ENCODE measurements around the gene IGSF23. TPM values are rescaled to one million over a fixed set of nuclear protein-coding genes. Genes with fewer than 3 reads are reported as not detected.
"Not testable (repeated sequence)": the region's sequence is repeated elsewhere in the genome, so short reads cannot be mapped to it uniquely, and the experiment has no call there.

The IGSF23 gene
- total RNA-seq, 2 donors from 2014 or later, result not detected

DNA sequence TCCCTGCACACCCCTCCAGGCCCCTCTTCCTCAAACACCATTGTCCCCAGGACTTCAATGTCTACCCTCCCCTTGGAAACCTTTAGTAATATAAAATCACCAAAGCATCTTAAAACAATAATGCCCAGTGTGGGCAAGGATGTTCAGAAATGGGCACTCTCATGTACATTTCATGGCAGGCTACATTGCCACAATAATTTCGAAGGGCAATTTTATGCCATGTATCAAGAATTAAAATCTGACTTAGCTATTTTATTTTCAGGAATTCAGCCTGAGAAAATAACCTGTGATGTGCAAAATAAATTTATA, 35.8 kb upstream of the IGSF23 start:
- Mint-ChIP-seq H3K36me3 (ENCODE audit: insufficient read depth in 2 of 2) (no peaks in the 10 kb centered on the region), H3K4me3 (no peak overlapping the region), H3K9me3 (no peaks in the 10 kb centered on the region), H3K4me1 (ENCODE audit: low read depth) (no peaks in the 10 kb centered on the region), H3K27ac (no peak overlapping the region), H3K27me3 (ENCODE audit: low read depth) (peaks cover 5% of the 10 kb centered on the region)
- DNase-seq (no peak), ATAC-seq (replicated peaks in 1 of 2) (no peak)

DNA sequence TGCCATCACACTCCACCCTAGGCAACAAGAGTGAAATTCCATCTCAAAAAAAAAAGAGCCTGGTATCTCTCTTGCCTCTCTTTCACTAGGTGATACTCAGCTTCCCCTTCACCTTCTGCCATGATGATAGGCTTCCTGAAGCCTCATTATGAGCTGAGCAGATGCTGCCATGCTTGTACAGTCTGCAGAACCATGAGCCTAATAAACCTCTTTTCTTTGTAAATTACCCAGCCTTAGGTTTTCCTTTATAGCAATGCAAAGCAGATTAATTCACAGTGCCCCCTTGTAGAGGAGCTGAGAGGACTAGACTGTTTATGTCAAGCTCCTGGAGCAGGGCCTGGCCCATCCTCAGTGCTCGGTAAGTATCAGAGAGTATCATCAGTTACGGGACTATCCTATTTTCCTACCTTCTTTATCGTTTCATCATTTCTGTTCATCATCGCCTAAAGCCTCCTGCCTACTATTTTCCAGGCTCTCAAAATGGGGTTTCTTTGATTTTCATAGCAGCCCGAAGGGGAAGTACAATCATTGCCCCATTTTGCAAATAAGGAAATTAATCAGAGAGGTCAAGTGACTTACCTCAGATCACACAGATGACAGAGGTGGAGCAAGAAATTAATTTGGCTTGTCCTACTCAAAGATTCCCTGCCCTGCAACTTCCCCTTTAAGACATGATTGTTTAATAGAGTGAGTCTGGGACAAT, 33.5 kb upstream of the IGSF23 start:
- ATAC-seq (replicated peaks in 1 of 2), result no peak
- no peaks in the 10 kb centered on the region for H3K4me1 Mint-ChIP-seq (ENCODE audit: low read depth)
- H3K9me3 Mint-ChIP-seq, result peaks cover 0 to 2% of the 10 kb centered on the region in 2 donors
- no peak for DNase-seq
- H3K27me3 Mint-ChIP-seq (ENCODE audit: low read depth), result peaks cover 21% of the 10 kb centered on the region
- no peak overlapping the region for H3K27ac Mint-ChIP-seq
- no peak overlapping the region for H3K4me3 Mint-ChIP-seq
- H3K36me3 Mint-ChIP-seq (ENCODE audit: insufficient read depth in 2 of 2), result no peaks in the 10 kb centered on the region

DNA sequence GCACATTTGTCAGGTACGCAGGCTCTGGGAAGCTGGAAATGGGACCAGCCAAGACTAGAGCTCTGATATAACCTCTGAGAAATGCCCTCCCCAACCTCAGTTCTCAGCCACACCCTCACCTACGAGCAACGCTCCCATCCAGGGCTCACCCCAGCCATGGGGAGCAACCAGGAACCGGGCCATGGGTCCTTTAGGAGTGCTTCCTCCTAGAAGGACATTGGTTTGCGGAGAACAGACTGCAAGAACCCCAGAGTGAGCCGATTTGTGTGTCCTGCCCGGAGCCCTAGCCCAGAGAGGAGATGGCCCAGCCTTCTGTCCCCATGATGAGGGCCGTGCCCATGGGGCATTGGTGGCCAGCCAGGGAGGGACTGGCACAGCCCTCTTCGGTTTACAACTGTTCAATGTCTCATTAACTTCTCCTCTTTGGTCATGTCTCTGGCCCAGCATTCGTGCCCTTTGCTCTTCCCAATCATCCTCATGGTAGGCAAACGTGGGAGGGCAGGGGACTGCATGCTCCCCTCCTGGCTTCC, 32.9 kb upstream of the IGSF23 start:
- Mint-ChIP-seq H3K4me3 (no peak overlapping the region), H3K9me3 (peaks cover 0 to 5% of the 10 kb centered on the region in 2 donors), H3K27ac (no peak overlapping the region), H3K36me3 (ENCODE audit: insufficient read depth in 2 of 2) (peaks cover 0 to 2% of the 10 kb centered on the region in 2 donors), H3K27me3 (ENCODE audit: low read depth) (peaks cover 21% of the 10 kb centered on the region), H3K4me1 (ENCODE audit: low read depth) (no peaks in the 10 kb centered on the region)
- no peak for ATAC-seq (replicated peaks in 1 of 2)
- no peak for DNase-seq

DNA sequence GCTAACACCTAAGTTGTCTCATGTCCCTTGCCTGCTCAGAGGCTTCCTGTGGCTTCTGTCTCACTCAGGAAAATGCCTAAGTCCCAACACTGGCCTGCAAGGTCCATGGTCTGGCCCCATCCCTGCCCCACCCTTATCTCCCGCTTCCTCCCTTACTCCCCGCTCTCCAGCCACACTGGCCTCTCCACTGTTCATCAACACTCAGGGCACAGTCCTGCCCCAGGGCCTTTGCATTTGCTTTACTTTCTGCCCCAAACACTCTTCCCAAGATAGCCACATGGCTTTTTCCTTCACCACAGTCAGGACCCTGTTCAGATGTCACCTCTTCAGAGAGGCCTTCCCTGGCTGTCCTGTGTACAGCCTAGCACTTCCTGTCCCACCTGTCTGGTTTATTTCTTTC, 32.1 kb upstream of the IGSF23 start:
- Mint-ChIP-seq H3K36me3 (ENCODE audit: insufficient read depth in 2 of 2) (peaks cover 0 to 2% of the 10 kb centered on the region in 2 donors), H3K4me3 (no peak overlapping the region), H3K27me3 (ENCODE audit: low read depth) (peaks cover 21% of the 10 kb centered on the region), H3K27ac (no peak overlapping the region), H3K9me3 (peaks cover 0 to 7% of the 10 kb centered on the region in 2 donors), H3K4me1 (ENCODE audit: low read depth) (peaks cover 7% of the 10 kb centered on the region)
- no peak for DNase-seq
- no peak for ATAC-seq (replicated peaks in 1 of 2)

DNA sequence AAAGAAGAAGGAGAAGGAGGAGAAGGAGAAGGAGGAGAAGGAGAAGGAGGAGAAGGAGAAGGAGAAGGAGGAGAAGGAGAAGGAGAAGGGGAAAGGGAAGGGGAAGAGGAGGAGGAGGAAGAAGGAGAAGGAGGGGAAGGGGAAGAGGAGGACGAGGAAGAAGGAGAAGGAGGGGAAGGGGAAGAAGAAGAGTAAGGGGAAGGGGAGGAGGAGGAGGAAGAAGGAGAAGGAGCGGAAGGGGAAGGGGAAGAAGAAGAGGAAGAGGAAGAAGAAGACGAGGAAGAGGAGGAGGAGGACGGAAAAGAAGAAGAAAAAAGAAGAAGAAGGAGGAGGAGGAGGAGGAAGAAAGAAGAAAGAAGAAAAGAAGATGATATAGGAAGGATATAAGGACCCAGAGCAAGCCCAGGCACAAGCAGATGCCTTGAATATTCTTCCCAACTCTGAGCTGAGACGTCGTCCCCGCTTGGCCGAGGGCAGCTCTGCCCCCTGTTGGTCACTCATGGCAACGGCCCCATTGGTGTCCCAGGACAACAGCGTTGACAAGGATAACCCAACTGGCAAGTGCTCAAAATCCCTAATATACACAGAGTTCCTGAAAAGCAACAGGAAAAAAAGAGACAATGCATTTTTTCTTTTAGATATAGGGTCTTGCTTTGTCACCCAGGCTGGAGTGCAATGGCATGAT, 30.6 kb upstream of the IGSF23 start:
- ATAC-seq (replicated peaks in 1 of 2), result no peak
- peak; percentile 45 to 52 for DNase-seq

DNA sequence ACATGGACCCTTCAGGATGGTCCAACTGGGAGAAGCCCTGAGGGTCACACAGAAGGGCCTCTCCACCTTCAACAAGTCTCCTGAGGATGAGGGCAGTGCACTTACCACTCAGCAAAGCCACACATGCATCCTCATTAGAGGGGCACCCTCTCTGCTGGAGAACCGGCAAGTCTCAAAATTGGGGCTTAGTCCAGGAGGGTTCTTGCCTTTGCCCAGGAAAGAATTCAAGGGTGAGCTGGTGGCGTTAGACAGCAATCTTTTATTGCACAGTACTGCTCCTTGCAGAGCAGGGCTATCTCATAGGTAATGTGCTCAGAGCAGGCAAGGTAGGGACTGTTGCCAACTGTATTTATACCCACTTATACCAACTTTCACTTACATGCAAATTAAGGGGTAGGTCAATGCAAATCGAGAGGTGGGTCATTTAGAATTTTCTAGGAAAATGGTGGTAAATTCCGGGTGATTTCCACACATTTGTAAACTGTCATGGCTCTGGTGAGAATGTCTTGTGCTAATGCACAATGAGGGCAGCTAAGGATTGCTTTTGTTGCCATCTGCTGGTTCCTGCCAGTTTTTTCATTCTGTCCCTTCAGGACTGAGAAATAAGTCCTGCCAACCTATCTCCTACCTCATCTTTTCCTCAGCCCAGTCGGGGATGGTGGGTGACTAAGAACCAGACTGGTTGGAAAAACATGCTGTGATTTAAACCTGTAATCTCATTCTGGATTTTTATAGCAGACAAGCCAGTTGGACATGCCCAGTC, 27.8 kb upstream of the IGSF23 start:
- DNase-seq (no peak), ATAC-seq (replicated peaks in 1 of 2) (no peak)
- H3K27me3 Mint-ChIP-seq (ENCODE audit: low read depth), result peaks cover 21% of the 10 kb centered on the region
- peaks cover 31% of the 10 kb centered on the region for H3K4me1 Mint-ChIP-seq (ENCODE audit: low read depth)
- no peak overlapping the region for H3K27ac Mint-ChIP-seq
- H3K36me3 Mint-ChIP-seq (ENCODE audit: insufficient read depth in 2 of 2), result peaks cover 10 to 17% of the 10 kb centered on the region in 2 donors
- no peak overlapping the region for H3K4me3 Mint-ChIP-seq
- peaks cover 7 to 14% of the 10 kb centered on the region in 2 donors for H3K9me3 Mint-ChIP-seq

More for the DNA sequence above, 30.6 kb upstream of the IGSF23 start:
- peaks cover 20% of the 10 kb centered on the region for H3K4me1 Mint-ChIP-seq (ENCODE audit: low read depth)
- peaks cover 5 to 12% of the 10 kb centered on the region in 2 donors for H3K36me3 Mint-ChIP-seq (ENCODE audit: insufficient read depth in 2 of 2)
- H3K27me3 Mint-ChIP-seq (ENCODE audit: low read depth), result peaks cover 21% of the 10 kb centered on the region
- H3K9me3 Mint-ChIP-seq, result peaks cover 3 to 14% of the 10 kb centered on the region in 2 donors
- H3K27ac Mint-ChIP-seq, result no peak overlapping the region
- no peak overlapping the region for H3K4me3 Mint-ChIP-seq

DNA sequence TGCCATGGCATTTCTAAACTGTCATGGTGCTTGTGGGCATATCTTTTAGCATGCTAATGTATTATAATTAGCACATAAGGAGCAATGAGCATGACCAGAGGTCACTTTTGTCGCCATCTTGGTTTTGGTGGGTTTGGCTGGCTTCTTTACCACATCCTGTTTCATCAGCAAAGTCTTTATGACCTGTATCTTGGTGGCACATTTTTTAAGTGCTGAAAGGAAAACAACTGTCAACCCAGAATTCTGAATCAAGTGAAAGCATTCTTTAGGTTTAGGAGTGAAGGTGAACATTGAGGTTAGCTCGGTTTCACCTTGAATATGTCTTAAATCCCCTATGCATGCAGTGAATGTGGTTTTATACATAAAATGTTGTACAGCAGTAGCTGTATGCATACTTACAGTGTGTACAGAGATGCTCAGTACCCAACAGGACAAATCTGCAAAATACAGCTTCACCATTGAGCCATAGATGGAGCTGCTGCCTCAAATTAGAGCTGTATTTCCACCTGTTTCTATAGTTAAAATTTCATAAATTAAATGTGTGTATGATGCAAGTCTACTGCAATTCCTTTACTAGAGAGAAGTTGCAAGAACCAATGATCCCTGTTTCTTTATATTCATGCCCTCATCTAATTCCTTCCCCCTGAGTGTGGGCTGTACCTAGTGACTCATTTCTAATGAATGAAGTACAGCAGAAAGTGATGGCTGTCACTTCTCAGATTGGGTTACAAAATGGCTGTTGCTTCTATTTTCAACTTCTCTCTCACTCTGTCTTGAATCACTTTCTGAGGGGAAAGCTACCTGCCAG, 25.2 kb upstream of the IGSF23 start:
- peak overlapping the region; percentile 78 for H3K27ac Mint-ChIP-seq
- DNase-seq, result peak; percentile 70 to 78
- peak overlapping the region; percentile 68 to 72 for H3K4me3 Mint-ChIP-seq
- peak; percentile 88 to 90 for ATAC-seq (replicated peaks in 1 of 2)
- H3K4me1 Mint-ChIP-seq (ENCODE audit: low read depth), result peaks cover 31% of the 10 kb centered on the region
- H3K36me3 Mint-ChIP-seq (ENCODE audit: insufficient read depth in 2 of 2), result peaks cover 10 to 17% of the 10 kb centered on the region in 2 donors
- peaks cover 11 to 15% of the 10 kb centered on the region in 2 donors for H3K9me3 Mint-ChIP-seq
- peaks cover 18% of the 10 kb centered on the region for H3K27me3 Mint-ChIP-seq (ENCODE audit: low read depth)

DNA sequence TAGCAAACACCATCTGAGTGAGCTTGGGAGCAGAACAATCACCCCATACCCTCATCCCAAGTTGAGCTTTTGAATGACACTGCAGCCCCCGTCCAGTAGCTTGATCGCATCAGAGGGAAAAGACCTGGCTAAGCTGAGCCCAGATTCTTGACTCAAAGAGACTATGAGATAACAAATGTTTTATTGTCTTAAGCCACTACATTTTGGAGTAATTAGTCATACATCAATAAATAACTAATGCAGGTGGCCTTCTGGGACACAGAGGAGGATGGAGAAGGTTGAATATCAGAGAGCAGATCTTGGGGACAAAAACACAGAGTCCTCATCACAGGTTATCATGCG, 24.6 kb upstream of the IGSF23 start:
- Mint-ChIP-seq H3K36me3 (ENCODE audit: insufficient read depth in 2 of 2) (peaks cover 10 to 17% of the 10 kb centered on the region in 2 donors), H3K27ac (peak overlapping the region; percentile 78), H3K9me3 (peaks cover 11 to 15% of the 10 kb centered on the region in 2 donors), H3K4me1 (ENCODE audit: low read depth) (peaks cover 33% of the 10 kb centered on the region), H3K27me3 (ENCODE audit: low read depth) (peaks cover 16% of the 10 kb centered on the region), H3K4me3 (peak overlapping the region; percentile 68 to 72)
- DNase-seq (no peak), ATAC-seq (replicated peaks in 1 of 2) (no peak)

DNA sequence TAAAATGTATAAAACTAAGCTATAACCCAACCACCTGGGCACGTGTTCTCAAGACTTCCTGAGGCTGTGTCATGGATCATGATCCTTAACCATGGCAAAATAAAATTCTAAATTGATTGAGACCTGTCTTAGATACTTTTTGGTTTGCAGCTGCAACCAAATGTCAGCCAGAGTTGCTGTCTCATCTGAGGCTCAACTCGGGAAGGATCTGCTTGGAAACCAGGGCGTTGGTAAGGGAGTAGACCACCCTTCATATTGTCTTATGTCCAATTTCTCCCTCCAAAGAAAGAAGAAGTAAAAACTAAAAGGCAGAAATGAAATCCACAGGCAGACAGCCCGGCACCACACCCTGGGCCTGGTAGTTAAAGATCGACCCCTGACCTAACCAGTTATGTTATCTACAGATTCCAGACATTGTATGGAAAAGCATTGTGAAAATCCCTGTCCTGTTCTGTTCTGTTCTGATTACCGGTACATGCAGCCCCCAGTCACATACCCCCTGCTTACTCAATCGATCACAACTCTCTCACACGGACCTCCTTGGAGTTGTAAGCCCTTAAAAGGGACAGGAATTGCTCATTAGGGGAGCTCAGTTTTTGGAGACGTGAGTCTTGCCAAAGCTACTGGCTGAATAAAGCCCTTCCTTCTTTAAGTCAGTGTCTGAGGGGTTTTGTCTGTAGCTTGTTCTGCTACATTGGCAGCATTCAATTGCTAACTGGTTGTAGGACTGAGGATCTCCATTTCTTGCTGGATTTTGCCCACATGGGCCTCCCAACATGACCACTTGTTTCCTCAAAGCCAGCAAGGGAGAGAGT, 22.9 kb upstream of the IGSF23 start:
- ATAC-seq (replicated peaks in 1 of 2) (no peak), DNase-seq (no peak)
- H3K36me3 Mint-ChIP-seq (ENCODE audit: insufficient read depth in 2 of 2), result peaks cover 10 to 15% of the 10 kb centered on the region in 2 donors
- no peak overlapping the region for H3K4me3 Mint-ChIP-seq
- no peak overlapping the region for H3K27ac Mint-ChIP-seq
- H3K4me1 Mint-ChIP-seq (ENCODE audit: low read depth), result peaks cover 35% of the 10 kb centered on the region
- H3K27me3 Mint-ChIP-seq (ENCODE audit: low read depth), result peaks cover 9% of the 10 kb centered on the region
- peaks cover 11% of the 10 kb centered on the region in 2 donors for H3K9me3 Mint-ChIP-seq

DNA sequence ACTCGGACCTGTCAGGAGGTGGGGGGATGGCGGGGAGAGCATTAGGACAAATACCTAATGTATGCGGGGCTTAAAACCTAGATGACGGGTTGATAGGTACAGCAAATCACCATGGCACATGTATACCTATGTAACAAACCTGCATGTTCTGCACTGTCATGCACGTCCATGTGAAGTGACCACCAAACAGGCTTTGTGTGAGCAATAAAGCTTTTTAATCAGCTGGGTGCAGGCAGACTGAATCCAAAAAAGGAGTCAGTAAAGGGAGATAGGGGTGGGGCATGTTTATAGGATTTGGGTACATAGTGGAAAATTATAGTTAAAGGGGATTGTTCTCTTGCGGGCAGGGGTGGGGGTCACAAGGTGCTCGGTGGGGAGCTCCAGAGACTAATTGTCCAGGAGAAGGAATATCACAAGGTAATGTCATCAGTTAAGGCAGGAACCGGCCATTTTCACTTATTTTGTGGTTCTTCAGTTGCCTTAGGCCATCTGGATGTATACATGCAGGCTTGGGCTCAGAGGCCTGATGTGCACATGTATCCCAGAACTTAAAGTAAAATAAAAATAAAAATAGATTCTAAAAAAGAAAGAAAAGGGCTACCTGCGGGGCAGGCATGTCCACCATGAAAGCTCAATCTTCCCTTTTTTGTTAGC, 21.9 kb upstream of the IGSF23 start:
- not testable (repeated sequence) for H3K4me3 Mint-ChIP-seq; ATAC-seq (replicated peaks in 1 of 2); H3K27ac Mint-ChIP-seq; DNase-seq
- Mint-ChIP-seq H3K27me3 (ENCODE audit: low read depth) (peaks cover 16% of the 10 kb centered on the region), H3K36me3 (ENCODE audit: insufficient read depth in 2 of 2) (peaks cover 10 to 13% of the 10 kb centered on the region in 2 donors), H3K4me1 (ENCODE audit: low read depth) (peaks cover 29% of the 10 kb centered on the region), H3K9me3 (peaks cover 10 to 12% of the 10 kb centered on the region in 2 donors)

DNA sequence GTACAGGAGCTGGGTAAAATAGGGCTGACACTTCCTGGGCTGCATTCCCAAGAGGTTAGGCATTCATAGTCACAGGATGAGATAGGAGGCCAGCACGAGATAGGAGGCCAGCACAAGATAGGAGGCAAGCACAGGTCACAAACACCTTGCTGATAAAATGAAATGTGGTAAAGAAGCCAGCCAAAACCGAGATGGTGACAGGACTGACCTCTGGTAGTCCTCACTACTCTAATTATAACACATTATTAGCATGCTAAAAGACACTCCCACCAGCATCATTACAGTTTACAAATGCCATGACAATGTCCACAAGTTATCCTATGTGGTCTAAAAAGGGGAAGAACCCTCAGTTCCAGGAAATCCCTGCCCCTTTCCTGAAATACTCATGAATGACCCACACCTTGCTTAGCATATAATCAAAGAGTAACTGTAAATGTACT, 20.9 kb upstream of the IGSF23 start:
- Mint-ChIP-seq H3K27ac (no peak overlapping the region), H3K36me3 (ENCODE audit: insufficient read depth in 2 of 2) (peaks cover 7% of the 10 kb centered on the region in 2 donors), H3K9me3 (peaks cover 3 to 9% of the 10 kb centered on the region in 2 donors), H3K27me3 (ENCODE audit: low read depth) (peaks cover 19% of the 10 kb centered on the region), H3K4me3 (no peak overlapping the region), H3K4me1 (ENCODE audit: low read depth) (peaks cover 22% of the 10 kb centered on the region)
- ATAC-seq (replicated peaks in 1 of 2), result no peak
- no peak for DNase-seq
